Measurements from ENCODE around the gene MVB12B.

Gene MVB12B

DNA sequence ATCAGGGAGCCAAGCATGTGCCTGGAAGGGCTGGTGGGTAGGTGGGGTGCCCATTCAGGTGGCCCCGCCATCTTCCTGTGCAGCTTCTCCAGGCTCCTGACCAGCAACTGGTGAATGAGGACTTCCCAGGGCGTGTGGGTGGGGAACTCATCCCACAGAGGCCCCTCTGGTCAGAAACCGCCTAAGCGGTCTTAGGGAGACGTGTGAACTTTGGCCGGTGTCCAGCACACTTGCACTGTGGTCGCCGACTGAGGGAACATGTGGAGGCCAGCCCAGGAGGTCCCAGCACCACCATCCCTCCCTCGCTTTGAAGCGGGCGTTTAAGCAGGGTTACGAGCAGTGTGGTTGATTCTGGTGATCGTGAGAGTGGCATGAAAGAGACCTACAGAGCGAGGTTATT, 77.8 kb downstream of the MVB12B start:
- no peak for DNase-seq (ENCODE audit: low read depth in 3 of 3)

DNA sequence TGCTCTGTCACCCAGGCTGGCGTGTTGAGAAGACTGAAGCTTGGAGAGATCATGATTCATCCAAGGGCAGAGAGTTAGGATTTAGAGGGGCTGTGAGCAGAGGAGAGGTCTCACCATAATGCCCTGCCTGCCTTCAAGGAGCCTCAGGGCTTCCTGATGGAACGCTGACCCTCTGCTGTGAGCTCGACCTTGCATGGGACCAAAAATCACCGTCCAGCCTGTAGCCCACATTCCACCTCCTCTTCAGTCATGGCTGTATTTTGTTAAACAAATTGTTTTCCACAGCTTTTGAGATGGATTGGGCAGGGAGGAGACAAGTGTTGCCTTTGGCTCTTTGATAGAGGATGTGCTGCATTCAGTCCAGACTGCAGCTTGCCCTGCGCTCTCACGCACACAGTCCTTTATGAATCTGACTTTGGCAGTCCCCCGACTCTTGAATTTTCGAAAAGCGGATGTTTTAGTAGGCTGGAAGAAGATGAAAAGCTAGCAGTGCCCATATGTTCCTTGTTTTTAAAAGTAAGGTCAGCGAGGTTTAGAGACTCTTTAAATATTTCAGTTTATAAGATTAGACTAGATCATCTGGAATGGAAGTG, 79.5 kb downstream of the MVB12B start:
- no peak for DNase-seq (ENCODE audit: low read depth in 3 of 3)

DNA sequence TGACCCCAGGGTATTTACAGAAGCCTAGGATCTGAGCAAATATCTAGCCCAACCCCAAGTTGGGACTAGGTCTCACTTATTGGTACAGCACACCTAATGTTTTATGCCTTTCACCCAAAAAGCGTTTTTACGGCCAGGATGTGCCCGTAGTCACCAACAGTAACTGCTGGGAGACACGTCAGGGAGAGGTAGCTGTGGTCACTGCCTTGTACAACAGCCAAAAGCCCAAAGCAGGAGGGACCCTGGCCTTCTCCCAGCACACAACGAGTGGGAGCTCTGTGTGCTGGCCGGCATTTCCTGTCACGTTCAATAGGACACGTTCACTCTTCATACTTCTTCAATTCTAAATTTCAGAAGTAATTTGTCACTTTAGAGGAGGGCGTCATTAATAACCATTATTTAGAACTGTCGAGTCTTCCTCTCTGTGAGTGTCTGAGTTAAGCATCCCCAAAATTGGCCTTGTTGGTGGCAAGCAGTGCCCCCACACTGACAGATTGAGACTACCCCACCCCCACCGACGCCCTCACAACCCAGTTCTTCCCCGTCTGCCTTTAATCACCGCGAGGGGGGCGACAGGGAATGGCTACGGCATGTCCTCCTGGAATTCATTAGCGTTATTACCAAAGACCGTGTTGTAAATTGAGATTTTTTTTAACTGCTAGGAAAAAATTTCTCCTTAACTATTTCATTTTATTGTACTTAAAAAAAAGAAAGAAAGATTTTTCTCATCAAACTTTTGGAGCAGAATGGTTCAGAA, 80.7 kb downstream of the MVB12B start:
- no peak for DNase-seq (ENCODE audit: low read depth in 3 of 3)

DNA sequence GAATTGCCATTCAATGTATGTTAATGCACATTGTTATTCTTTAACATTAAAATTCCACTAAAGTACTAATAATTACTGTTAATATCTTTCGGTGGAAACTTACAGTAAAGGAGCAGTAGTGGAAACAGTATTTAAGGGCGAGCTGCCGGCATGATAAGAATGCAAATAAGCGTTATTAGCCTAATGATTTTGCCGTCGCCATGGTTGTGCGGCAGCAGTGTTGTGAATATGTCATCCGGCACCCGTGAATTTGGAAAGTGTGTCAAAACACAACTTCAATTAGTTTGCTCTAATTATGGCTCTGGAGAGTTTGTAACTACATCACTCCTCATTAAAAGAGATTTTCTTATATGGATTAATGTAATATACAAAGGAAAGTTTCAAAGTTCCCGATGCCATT, 81.4 kb downstream of the MVB12B start:
- DNase-seq (ENCODE audit: low read depth in 3 of 3): no peak

GRCh38 chr9:126410229-126410628, 83.6 kb downstream of the MVB12B start:
- DNase-seq (ENCODE audit: low read depth in 3 of 3): no peak

GRCh38 chr9:126411225-126411947, 84.8 kb downstream of the MVB12B start:
- DNase-seq (ENCODE audit: low read depth in 3 of 3): no peak

DNA sequence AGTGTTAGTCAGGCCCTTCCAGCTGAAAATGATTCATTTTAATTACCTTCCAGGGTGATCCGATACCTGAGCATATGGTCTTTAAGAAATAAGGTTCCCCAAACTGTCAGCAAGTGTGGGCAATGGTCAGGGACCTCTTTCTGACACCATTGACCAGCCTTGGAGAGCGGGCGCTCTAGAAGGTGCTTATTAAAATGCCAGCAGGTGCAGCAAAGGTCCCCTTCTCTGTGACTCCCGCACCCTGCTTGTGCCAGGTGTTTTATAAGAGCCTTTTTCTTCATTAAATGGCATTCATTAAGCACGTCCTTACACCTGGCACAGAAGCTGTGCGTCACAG, 85.3 kb downstream of the MVB12B start:
- DNase-seq (ENCODE audit: low read depth in 3 of 3): no peak

DNA sequence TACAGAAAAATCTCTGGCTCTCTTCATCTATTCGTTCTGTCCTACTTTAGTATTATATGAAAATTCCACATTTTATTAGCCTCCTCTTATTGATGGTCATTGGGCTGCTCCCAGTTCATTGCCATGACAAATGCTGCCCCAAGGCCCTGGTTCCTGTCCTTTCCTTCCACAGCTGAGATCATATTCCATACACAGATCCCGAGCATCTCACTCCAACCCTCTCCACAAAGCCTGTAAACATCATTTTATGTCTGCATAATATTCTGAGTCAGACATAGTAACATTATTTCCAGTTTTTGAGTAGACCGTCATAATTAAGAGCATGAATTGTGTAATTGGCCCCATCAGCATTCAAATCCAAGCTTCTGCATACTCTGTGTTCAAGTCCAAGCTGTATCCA, 86.3 kb downstream of the MVB12B start:
- DNase-seq (ENCODE audit: low read depth in 3 of 3): no peak

DNA sequence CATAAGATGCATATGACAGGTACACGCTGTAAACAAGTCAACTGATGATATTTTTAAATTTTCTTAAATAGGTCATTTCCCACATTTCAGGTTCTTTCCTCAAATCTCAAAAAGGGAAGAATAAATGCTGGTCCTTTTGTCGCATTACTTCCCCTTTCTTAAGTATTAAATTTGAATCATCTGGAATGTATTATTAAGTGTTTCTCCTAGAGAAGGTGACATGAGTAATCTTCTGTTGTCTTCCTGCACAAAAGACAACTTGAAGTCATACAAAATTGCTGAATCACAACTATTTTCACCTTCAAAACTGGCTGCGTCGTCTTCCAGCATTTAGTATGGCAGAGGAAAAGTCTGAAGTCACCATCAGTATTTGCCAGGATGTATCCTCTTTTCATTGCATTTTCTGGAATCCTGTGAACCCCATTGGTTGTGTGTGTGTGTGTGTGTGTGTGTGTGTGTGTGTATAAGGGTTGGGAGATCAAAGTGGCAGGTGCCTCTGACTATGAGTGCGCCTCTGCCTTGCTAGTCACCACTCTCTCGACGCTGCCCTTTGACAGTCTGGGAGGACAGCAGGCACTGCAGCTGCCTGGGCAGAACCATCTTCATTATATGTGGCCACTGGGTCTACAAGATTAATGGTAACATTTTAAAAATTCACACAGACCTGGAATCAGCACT, 86.9 kb downstream of the MVB12B start:
- DNase-seq (ENCODE audit: low read depth in 3 of 3): no peak

DNA sequence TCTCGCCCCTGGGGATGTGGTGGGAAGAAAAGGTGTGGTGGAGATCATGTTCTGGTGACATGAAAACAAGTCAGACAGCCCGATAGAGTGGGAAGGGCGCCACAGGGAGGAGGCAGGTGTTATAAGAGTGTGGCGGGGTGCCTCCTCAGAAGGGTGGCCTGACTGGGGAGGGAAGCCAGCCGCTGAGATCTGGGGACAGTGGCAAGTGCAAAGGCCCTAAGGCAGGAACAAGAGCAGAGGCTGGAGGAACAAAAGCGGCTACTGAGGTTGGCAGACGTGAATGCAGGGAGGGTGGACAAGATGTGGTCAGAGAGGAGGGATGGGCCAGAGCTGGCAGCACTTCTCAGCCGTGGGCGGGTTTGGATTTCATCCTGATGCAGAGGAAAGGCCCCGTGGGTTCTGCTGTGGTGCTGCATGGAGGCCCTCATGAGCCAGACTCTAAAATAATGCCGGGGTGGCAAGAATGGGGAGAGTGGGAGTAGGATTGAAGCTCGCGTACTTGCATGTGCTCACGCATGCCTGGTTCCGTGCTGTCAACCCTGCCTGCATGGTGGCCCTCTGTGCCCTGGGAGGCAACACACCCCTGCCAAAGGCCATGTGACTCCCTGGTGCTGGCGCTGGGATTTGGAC, 89.2 kb downstream of the MVB12B start:
- no peak for DNase-seq (ENCODE audit: low read depth in 3 of 3)

GRCh38 chr9:126417043-126417442, 90.4 kb downstream of the MVB12B start:
- DNase-seq (ENCODE audit: low read depth in 3 of 3): no peak

DNA sequence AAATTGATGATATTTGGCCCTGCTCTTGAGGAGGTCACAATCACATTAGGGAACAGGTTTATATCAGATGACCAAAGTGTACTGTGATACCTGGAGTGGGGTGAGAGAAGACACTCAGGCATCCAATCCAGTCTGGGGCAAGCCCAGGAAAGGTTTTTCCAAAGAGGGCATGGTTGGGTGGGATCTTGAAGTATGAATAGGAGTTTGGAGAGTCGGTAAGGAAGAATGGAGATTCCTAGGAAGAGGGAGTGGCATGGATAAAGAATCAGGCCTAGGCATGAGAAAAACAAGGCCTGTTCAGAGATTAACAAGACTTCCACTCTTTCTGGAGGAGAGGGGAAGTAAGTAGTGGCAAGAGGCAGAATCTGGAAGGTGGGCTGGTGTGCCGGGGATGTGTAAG, 91.1 kb downstream of the MVB12B start:
- DNase-seq (ENCODE audit: low read depth in 3 of 3): no peak

GRCh38 chr9:126418608-126419007, 92.0 kb downstream of the MVB12B start:
- DNase-seq (ENCODE audit: low read depth in 3 of 3): no peak

DNA sequence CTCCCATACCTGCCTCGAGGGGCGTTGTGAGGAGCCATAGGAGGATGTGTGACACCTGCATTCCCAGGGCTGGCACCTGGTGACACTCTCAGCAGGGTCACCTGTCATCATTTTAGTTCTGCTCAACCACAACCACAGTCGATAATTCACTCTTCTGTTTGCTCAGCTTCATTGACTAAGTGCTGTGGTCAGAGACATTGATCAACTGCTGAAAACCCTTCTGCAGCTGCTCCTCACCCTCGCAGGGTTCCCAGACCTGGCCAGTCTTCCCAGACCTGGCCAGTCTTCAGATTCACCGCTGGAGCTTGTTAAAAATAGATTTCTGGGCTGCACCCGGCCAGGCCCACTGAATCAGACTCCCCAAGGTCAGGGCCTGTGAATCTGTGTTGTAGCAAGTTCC, 92.8 kb downstream of the MVB12B start:
- no peak for DNase-seq (ENCODE audit: low read depth in 3 of 3)

- no peak for DNase-seq (ENCODE audit: low read depth in 3 of 3)
Observed at GRCh38 chr9:126420135-126420534, 93.5 kb downstream of the MVB12B start.

DNA sequence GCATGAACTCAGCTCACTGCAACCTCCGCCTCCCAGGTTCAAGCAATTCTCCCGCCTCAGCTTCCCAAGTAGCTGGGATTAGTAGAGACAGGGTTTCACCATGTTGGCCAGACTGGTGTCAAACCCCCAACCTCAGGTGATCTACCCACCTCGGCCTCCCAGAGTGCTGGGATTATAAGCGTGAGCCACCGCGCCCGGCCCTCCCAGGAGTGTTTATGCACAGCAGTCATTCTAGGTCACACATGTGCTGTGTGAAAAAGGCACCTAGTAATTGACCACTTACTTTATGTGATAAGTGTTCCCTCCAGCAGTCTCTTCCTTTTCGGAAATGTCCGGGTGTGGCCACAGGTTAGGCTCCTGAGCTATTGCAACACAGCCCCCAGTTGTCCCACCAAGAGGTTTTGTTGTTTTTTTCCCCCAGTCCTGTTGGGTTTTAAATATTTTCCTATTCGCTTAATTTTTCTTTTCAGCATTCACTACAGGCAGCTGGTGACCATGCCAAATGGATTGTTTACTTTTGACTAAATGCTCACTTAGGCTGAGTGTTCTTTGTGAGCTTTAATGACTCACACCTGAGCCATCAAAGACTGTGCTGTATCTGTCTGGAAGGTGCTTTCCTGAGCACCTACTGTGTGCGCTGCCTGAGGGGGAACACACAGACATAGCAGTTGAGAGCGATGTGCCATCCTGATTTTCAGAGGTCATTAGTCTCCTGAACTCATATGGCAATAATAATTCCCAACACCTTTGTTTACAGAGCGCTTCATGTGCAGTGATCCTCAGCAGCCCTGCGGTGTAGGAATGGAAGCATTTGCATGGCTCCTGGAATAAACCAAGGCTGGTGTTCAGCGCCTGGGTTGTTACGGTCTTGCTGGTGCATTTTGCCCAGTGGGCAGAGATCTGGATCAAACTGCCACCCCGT, 94.3 kb downstream of the MVB12B start:
- DNase-seq (ENCODE audit: low read depth in 3 of 3): no peak

- DNase-seq (ENCODE audit: low read depth in 3 of 3): no peak
Observed at GRCh38 chr9:126421567-126422428, 95.2 kb downstream of the MVB12B start.

- DNase-seq (ENCODE audit: low read depth in 3 of 3): no peak
Observed at GRCh38 chr9:126423142-126423915, 96.7 kb downstream of the MVB12B start.

DNA sequence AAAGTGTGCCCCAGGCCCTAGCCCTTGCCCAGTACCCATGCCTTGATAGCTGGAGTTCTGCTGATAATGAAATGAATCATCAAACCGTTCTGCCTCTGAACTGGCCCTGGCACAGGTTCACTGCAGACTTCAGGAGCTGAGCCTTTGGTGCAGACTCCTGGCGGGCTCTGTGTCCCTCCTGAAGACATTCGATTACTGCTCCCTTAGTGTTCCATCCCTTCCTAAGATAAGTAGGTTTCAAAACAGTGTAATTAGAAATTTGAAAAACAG, 97.2 kb downstream of the MVB12B start:
- DNase-seq (ENCODE audit: low read depth in 3 of 3): no peak

- DNase-seq (ENCODE audit: low read depth in 3 of 3): no peak
Observed at GRCh38 chr9:126424511-126424910, 97.9 kb downstream of the MVB12B start.

All from stimulated activated CD4-positive, alpha-beta T cell treated with anti-CD3 and anti-CD28 coated beads, TNF-alpha, amount 100 ng/mL, for 24 hours (primary cell).